ENCODE measurements around the gene PROK1.

Gene PROK1

GRCh38 chr1:110490791-110491451 lies 40.0 kb downstream of the PROK1 start:
- TF ChIP-seq, protein P1, sequence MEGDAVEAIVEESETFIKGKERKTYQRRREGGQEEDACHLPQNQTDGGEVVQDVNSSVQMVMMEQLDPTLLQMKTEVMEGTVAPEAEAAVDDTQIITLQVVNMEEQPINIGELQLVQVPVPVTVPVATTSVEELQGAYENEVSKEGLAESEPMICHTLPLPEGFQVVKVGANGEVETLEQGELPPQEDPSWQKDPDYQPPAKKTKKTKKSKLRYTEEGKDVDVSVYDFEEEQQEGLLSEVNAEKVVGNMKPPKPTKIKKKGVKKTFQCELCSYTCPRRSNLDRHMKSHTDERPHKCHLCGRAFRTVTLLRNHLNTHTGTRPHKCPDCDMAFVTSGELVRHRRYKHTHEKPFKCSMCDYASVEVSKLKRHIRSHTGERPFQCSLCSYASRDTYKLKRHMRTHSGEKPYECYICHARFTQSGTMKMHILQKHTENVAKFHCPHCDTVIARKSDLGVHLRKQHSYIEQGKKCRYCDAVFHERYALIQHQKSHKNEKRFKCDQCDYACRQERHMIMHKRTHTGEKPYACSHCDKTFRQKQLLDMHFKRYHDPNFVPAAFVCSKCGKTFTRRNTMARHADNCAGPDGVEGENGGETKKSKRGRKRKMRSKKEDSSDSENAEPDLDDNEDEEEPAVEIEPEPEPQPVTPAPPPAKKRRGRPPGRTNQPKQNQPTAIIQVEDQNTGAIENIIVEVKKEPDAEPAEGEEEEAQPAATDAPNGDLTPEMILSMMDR (IDR thresholded peaks at IDR 0.05; ENCODE audit: low read depth, low read length) = no peak
- no peak for DNase-seq (ENCODE audit: low read depth in 2 of 2)
- no peak overlapping the region for H3K4me3 ChIP-seq (replicated peaks in 1 of 2; ENCODE audit: low read depth in 2 of 2, low read length in 2 of 2)

DNA sequence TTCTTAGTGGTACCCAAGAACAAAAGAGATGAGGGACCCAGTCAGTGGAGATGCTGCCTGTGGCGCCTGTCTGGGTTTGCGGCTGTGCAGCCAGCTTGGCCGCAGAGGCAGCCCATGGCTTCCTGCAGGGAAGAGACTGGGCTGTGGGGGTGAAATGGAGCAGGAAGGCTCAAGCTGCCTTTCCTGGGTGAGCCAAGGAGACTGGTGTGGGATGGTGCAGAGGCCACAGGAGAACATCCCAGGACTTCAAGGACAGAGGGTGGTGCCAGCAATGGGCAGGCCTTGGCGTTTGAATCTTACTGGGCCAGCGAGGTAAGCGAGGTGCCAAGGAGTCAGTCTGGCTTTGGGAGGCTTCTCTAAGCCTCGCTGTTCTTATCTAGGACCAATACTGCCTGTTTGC lies 41.6 kb downstream of the PROK1 start:
- no peak overlapping the region for H3K4me3 ChIP-seq (replicated peaks in 1 of 2; ENCODE audit: low read depth in 2 of 2, low read length in 2 of 2)
- TF ChIP-seq, protein P1 (IDR thresholded peaks at IDR 0.05; ENCODE audit: low read depth, low read length) = no peak
- no peak for DNase-seq (ENCODE audit: low read depth in 2 of 2)

GRCh38 chr1:110493059-110493699 lies 42.2 kb downstream of the PROK1 start:
- TF ChIP-seq, protein P1 (IDR thresholded peaks at IDR 0.05; ENCODE audit: low read depth, low read length) = no peak

DNA sequence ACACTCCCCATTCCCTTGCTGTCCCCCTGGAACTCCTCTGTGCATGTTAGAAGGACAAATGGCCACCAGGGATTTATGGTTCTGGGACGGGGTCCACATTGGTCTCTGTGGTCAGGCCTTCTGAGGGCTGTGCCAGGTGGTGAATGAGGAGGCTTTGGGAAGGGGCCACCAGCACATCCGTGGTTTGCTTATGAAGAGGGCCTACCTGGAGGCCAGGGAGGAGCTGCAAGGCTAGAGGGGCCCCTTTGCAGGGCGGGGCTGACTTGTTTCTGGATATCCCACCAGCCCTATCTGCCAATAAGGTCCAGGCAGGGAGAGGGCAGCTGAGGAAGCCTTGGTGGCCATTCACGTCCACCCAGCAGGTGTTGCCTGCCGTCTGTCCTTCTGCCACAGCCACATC lies 43.1 kb downstream of the PROK1 start:
- TF ChIP-seq, protein P1 (IDR thresholded peaks at IDR 0.05; ENCODE audit: low read depth, low read length) = no peak
- H3K4me3 ChIP-seq (replicated peaks in 1 of 2; ENCODE audit: low read depth in 2 of 2, low read length in 2 of 2) = no peak overlapping the region
- DNase-seq (ENCODE audit: low read depth in 2 of 2) = no peak

More at GRCh38 chr1:110493059-110493699, 42.2 kb downstream of the PROK1 start:
- DNase-seq (ENCODE audit: low read depth in 2 of 2) = no peak
- no peak overlapping the region for H3K4me3 ChIP-seq (replicated peaks in 1 of 2; ENCODE audit: low read depth in 2 of 2, low read length in 2 of 2)

GRCh38 chr1:110494522-110495406 lies 43.8 kb downstream of the PROK1 start:
- TF ChIP-seq, protein P1 (IDR thresholded peaks at IDR 0.05; ENCODE audit: low read depth, low read length) = no peak
- H3K4me3 ChIP-seq (replicated peaks in 1 of 2; ENCODE audit: low read depth in 2 of 2, low read length in 2 of 2) = no peak overlapping the region
- no peak for DNase-seq (ENCODE audit: low read depth in 2 of 2)

- H3K4me3 ChIP-seq (replicated peaks in 1 of 2; ENCODE audit: low read depth in 2 of 2, low read length in 2 of 2) = no peak overlapping the region
- DNase-seq (ENCODE audit: low read depth in 2 of 2) = peak; percentile 81 to 84
- TF ChIP-seq, protein P1 (IDR thresholded peaks at IDR 0.05; ENCODE audit: low read depth, low read length) = peak; percentile 93
Measured at GRCh38 chr1:110495926-110496600, 45.1 kb downstream of the PROK1 start.
